Raji (cell line): ENCODE results near the gene LYZL4.

ENCODE experiments used
- POLR2A ChIP-seq: IDR thresholded peaks from 2 replicates; pipeline ENCODE4 v1.6.1; 2011; ENCODE audit warnings: low read depth, low read length, control low read depth; ENCODE audit not compliant: insufficient read depth

Gene LYZL4

DNA sequence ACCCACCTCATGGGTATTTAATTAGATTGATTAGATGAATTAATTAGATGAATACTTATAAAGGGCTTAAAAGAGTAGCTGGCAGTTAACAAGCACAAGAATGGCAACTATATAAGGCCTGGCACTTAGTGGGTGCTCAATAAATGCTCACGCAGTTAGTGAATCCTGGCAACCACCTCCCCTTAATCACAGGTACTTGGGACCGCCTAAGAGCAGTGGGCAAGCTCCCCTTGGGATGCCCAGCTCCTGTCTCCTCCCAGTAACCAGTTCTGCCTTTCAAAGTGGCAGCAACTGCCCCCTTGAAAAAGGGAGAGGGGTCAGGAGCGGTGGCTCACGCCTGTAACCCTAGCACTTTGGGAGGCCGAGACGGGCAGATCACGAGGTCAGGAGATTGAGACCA, 4.6 kb downstream of the LYZL4 start:
- no peak for TF ChIP-seq POLR2A

DNA sequence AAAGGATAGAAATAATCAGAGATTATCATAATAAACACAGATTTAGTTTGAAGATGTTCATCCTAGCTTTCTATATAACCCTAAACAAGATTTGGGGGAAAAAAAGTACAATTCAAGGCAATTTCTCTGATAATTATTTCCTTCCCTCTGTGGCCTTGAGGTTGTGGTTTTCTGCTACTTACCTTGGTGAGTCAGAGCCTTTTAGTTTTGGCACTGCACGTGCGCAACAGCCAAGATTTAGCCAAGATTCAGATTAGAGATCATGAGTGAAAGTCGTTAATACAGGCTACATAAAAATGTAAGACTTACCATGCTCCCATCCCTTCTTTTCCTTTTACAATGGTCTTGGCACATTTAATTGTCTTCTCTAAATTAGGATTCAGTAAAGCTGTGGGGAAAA, 6.7 kb downstream of the LYZL4 start:
- TF ChIP-seq POLR2A: no peak

DNA sequence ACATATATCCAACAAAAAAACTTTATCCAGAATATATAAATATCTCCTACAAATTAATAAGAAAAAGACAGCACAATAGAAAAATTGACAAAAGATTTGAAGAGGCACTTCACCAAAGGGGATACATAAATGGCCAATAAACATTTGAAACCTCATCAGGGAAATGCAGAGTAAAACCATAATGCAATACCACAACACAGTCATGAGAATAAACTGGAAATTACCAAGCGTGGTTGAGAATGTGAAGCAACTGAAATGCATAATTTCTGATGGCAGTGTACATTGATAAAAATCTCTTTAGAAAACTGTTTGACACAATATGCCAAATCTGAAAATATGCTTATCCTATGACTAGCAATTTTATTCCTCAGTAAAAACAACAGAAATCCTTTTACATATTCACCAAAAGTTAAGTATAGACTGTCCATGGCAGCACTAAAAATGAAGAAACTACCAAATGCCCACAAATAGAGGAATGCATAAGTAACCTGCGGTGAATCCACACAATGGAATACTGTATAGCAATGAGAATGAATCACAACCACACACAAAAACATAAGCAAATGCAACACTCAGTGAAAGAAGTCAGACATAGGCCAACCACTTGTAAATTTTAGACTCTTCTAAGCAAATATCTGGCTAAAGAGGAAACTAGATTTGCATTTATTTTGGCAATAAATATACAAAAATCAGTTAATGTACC, 7.9 kb downstream of the LYZL4 start:
- no peak for TF ChIP-seq POLR2A

DNA sequence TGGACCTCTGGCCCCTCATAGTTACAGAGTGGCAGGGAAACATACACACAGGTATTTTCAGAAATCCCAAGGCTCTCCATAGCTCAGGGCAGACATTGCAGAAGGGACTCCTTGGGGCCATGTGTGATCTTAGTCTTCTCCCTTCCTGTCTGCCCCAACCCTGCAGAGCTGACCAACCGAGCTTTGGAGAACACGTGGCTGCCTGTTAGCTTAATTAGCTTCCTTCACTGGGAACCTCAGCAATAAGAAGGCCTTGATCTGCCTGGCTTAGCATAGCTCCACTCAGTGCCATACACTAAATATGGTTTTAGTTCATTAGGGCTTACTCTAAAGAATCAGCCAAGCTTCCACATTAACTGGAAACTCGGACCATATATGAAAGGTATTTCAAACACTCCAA, 12.3 kb downstream of the LYZL4 start:
- no peak for TF ChIP-seq POLR2A

DNA sequence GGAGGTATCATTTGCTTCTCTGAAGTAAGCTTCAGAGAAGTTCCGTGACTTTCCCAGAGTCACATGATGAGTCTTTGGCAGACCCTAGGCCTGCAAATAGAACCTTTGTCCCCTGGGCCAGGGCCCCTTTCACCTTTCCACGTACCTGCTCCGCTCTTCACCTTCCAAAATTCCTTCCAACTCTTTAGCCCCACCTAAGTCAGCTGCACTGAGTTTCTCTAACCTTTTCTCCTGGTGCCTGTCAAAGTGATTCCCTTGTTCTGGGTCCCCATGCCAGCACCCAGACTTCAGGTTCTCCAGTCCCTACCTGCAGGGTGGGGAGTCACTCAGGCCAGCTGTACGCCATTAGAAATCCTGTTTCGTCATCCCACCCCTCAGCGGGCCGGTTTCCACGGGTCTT, 12.8 kb downstream of the LYZL4 start:
- TF ChIP-seq POLR2A: no peak

DNA sequence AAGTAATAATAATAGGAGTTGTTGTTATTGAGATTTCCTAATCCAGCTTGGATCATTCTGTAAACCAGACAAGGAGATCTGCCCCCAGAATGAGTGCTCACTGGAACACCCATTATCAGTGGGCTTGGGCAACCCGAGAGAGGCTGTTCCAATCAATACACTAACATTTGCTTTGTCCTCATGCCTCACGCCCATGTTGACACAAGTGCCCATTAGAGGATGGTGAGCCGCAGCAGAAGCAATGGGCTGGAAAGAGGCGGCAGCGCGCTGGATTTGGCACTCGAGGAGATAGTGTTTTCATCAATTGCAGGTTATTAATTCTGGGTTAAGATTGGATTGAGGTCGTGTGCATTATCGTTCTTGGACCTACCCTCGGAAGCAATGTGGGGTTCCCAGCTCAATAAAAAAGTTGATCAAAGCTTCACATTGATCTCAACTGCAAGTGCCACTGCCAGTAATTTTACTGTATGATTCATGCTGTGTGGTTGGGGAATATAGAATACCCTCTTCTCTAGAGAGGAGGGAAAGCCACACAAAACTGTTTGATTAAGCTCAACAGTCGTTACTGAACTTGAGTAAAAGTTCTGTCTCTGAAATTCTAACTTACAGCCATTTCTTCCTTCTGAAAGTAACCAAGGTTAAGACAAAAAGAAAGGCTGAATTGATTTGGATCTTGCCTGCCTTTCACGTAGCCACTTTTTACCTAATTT, 15.7 kb downstream of the LYZL4 start:
- no peak for TF ChIP-seq POLR2A

DNA sequence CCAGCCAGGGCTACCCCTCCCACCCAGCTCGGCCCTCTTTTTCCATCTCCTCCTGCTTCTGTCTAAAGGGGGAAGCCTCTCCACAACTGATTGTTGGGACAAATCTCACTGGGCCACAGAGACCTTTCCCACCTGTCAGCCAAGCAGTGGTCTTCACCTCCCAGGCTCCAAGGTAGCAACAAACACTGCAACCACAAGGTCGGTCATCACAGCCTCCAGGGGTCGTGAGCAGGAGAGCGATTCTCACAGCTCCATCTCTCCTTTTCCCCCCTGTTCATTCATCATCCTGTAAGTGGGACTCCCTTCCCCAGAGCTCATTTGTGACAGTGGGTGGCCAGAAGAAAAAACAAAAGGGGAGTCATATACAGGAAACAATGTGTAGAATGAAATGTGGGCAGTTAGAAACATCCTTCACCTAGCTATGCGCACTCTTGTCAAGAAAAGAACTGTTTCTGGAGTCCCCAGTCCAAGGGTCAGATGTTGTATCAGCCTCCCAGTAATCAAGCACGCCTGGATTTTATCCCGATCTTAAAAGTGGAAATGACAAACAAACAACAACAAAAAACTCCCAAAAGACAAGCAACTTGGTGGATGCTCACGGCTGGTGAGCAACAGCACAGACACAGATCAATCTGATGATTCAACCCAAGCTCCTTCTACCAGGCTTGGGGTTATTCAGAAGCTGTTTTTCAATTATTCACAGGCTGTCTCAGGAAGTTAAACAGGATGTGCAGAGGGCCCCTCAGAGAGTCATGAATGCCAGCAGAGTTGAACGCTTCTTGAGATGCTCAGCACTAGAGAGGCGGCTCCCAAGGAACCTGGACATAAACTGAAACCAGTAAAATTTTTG, 22.4 kb downstream of the LYZL4 start:
- TF ChIP-seq POLR2A: no peak

DNA sequence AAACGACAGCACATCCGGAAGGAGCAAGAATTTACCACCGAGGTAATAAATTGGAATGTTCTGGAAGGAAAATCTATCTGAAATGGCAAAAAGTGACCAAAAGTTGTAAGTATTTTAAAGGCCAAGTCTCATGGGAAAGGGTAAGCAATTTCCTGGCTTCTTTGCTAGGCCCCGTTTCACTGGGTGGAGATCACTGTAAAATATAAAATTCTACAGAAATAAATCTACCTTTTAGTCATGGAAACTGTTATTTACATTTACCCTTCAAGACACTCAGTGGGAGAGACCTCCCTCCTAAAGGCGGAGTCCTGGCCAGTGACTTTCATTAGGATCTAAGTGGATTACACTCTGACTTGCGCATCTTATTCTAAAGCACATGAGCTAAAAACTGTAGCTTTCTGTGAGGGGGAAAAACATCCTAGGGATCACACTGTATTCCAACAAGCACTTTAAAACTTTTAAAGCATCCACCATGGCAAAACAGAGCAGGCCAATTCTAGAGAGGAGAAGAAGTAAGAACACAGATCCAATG, 28.8 kb downstream of the LYZL4 start:
- TF ChIP-seq POLR2A: no peak

DNA sequence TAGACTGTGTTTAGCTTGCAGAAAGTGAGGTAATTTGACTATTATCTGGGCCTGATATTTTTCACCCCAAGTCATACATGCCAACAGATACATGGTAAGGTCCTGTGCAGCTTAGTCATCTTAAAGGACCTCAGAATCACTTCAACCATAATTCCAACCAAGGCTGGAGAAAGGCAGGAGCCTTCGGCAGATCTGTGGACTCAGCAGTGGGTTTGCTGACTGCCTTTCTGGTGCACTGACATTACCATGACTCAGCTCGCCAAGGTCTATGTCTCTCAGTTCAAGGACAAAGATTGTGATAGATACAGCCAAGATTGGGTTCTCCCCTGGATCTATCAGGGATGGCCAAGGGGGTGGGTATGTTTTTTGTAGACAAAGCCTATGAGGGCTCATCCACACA, 32.7 kb downstream of the LYZL4 start:
- no peak for TF ChIP-seq POLR2A

DNA sequence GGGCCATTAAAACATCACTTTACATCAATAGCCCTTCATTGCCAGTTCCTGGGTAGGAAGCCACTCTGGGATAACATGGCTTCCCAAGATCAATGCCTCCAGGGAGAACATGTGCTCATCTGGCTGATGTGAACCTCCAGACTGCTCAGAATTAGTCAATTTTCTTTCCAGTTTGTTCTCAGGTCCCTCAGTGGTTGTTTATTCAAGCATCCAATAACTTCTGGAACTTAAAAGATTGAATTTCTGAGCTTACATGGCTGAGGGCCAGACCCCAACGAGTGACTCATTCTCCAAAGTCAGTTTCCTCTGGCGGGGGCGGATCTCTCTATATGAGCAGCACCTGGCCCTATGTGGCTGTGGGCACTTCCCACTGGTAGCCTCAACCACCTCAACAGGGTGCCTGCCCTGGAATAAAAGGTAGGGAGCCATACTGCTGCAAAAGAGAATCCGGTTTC, 34.0 kb downstream of the LYZL4 start:
- TF ChIP-seq POLR2A: no peak

DNA sequence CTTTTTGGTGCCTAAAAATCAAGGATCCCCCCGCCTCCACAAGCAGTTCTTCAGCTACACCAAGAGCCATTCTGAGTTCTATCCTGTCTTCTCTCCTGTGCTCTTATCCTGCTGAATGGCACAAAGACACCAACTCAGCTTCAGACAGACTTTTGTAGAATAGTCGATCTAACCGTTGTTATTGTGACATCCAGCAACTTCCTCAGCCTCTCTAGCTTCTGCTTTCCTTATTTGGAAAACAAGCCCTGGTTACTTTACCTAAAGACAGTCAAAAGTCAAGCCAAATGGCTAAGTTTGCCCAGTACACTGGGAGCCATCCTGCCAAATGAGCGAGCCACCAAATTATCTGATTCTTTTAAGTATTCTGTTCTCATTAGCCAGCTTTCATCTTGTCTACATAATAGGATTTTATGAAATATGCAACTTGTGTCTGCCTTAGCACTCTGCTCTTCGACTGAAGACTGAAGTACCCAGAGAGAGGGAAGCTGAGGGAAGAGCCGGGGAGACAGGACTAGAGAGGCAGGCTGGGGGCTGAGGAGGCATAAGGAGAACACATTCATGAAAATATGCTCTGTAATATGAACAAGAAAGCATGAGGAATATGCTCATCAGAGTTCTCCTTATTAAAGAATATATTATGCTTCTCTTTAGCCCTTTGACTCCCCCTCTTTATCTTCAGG, 35.1 kb downstream of the LYZL4 start:
- TF ChIP-seq POLR2A: no peak

DNA sequence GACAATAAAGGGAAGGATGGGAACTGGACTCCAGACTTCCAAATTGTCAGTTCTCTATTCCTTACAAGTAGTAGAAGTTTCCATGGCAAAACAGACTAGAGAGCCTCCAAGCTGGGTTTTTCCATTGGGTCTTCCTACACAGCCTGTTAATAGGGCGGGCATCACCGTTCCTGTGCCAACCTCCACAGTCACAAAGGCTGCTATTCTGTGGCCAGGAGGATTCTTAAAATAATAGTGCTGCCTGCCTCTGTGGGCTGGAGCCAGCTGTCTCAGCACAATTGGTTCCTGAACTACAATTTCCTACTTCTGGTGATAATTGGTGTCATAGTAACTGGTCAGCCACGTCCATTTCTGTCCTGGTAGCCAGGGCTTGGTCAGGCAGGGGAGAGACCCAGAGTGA, 38.6 kb downstream of the LYZL4 start:
- no peak for TF ChIP-seq POLR2A

DNA sequence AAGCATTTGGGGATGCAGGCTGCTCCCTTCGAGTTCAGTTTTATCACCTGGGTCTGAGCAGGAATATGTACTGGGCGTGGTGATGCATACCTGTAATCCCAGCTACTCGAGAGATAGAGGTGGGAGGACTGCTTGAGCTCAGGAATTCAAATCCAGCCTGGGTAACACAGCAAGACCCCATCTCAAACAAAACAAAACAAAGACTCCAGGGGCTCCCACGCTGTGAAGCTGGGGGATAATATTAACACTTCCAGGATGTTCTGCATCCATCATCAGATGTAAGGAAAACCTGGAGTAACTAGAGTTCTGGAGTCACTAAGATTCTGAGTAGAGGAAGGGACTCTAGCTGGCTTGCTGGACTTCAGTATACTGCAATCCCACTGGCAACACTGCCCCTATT, 40.6 kb downstream of the LYZL4 start:
- TF ChIP-seq POLR2A: no peak

DNA sequence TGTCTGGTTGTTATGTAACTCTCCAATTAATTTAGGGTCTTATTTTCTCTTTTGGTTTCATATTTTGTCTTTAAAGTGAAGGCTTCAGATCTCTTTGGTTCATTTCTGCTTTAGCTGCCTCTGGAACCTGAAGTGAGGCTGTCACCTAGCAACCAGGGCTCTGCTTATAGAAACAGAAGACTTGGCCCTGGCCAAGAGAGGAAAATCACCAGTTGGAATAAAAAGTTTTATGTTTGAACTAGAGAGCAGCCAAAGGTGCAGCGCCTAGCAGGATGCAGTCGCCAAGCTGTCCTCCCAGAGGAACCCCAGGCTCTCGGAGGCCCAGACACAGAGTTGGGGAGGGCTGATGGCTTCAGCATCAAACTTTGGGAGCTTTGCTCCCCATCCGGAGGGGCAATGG, 41.1 kb downstream of the LYZL4 start:
- TF ChIP-seq POLR2A: no peak

DNA sequence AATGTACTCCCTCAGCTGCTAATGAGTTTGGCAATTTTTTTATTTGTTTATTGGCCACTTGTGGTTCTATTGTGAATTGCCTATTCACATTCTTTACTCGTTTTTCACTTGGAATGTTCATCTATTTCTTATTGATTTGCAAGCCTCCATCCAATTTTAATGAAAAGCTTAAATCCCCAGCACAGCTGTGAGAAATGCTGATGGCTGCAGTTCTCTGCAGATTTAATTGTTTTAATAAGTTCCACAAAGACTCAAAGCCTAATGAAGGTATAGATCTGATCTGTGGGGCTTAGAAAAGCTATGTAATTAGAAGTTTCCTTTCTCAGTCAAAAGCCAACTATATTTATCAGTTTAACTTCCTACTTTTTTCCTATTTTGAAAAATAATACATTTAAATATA, 41.5 kb downstream of the LYZL4 start:
- no peak for TF ChIP-seq POLR2A
